Adrenal gland (tissue), 5 donors: ENCODE data around the gene ZC3H7A.

ENCODE experiments used
- CTCF ChIP-seq, 6 experiments: fragments of 450-650 bp in 4 of 6; fragments of 200-600 bp in 2 of 6; sonication (generic) in 1 of 6; IDR thresholded peaks; 1 replicate in 5 of 6; 2 replicates in 1 of 6; pipeline versions ENCODE4 v1.5.1 to v1.8.0; 2016 to 2021; ENCODE audit warnings: antibody characterized with exemption in 6 of 6, mild to moderate bottlenecking in 2 of 6, moderate library complexity in 1 of 6
- POLR2A ChIP-seq, 2 donors: fragments of 450-650 bp; IDR thresholded peaks; one replicate each; pipeline ENCODE4 v1.6.1; 2017; ENCODE audit warnings: antibody characterized with exemption in 2 of 2, mild to moderate bottlenecking in 2 of 2, moderate library complexity in 1 of 2
- donor health status: DM: no; HTN: no; CAD: no.

- TF ChIP-seq CTCF (IDR thresholded peaks at IDR 0.05), result no peak
- TF ChIP-seq POLR2A (IDR thresholded peaks at IDR 0.05), result no peak
Measured at GRCh38 chr16:11836650-11837244, 39.7 kb upstream of the ZC3H7A start.
